Endodermal cell (in vitro differentiated cells): ENCODE results near the gene CASZ1. TPM values are rescaled to one million over a fixed set of nuclear protein-coding genes. Genes with fewer than 3 reads are reported as not detected.

ENCODE experiments used
- DNase-seq: peaks from one replicate; pipeline ENCODE4 v3.0.0-alpha.2; 2017
- H3K27ac ChIP-seq: 2 replicates; pipeline ENCODE4 v1.5.1; 2013; ENCODE audit warnings: mild to moderate bottlenecking, low read depth, low read length, moderate library complexity
- H3K27me3 ChIP-seq: 2 replicates; pipeline ENCODE4 v1.6.1; 2013; ENCODE audit warnings: mild to moderate bottlenecking, low read length, moderate library complexity; ENCODE audit not compliant: insufficient read depth, control insufficient read depth, poor library complexity, severe bottlenecking
- H3K36me3 ChIP-seq: 2 replicates; pipeline ENCODE4 v1.7.0; 2013; ENCODE audit warnings: mild to moderate bottlenecking, low read length, moderate library complexity; ENCODE audit not compliant: control insufficient read depth, insufficient read depth
- H3K4me1 ChIP-seq: one replicate; pipeline ENCODE4 v1.7.0; 2013; ENCODE audit warnings: low read length; ENCODE audit not compliant: control insufficient read depth, insufficient read depth
- H3K4me3 ChIP-seq: 2 replicates; pipeline ENCODE4 v1.5.1; 2013; ENCODE audit warnings: mild to moderate bottlenecking, low read length, moderate library complexity
- H3K9ac ChIP-seq: 2 replicates; pipeline ENCODE4 v1.6.1; 2013; ENCODE audit warnings: mild to moderate bottlenecking, low read length, moderate library complexity; ENCODE audit not compliant: poor library complexity, severe bottlenecking; ENCODE audit errors: extremely low read depth
- H3K9me3 ChIP-seq: 2 replicates; pipeline ENCODE4 v1.6.1; 2013; ENCODE audit warnings: mild to moderate bottlenecking, low read length, moderate library complexity; ENCODE audit not compliant: control insufficient read depth
- H3K27ac Mint-ChIP-seq: 2 replicates; pipeline ENCODE4 v1.8.0; 2020; ENCODE audit warnings: mixed read lengths
- H3K27me3 Mint-ChIP-seq: 2 replicates; pipeline ENCODE4 v1.8.0; 2021; ENCODE audit warnings: mild to moderate bottlenecking, mixed read lengths; ENCODE audit not compliant: insufficient read depth
- H3K36me3 Mint-ChIP-seq: 2 replicates; pipeline ENCODE4 v1.8.0; 2020; ENCODE audit warnings: low read depth, mixed read lengths
- H3K4me1 Mint-ChIP-seq: 2 replicates; pipeline ENCODE4 v1.8.0; 2020; ENCODE audit warnings: mixed read lengths
- H3K4me3 Mint-ChIP-seq: 2 replicates; pipeline ENCODE4 v1.8.0; 2020; ENCODE audit warnings: mild to moderate bottlenecking, moderate library complexity, mixed read lengths
- H3K9me3 Mint-ChIP-seq: 2 replicates; pipeline ENCODE4 v1.8.0; 2020; ENCODE audit warnings: mild to moderate bottlenecking, mixed read lengths
- WGBS, 2 experiments: methylation state at CpG; one replicate each; pipeline versions ENCODE4 v1.1.5 to v1.1.7; 2013; ENCODE audit warnings: missing lambda C conversion rate in 2 of 2, mixed read lengths in 1 of 2; ENCODE audit not compliant: insufficient coverage in 1 of 2, insufficient read length in 1 of 2; 5-methylcytosine and 5-hydroxymethylcytosine counted together
- total RNA-seq, 2 donors: library from RNA; stranded (reverse); fragmentation: NEBNext Ultra II Directional in 1 of 2; extraction: Animal tissue kit (Norgen Biotek cat#: 25700) in 1 of 2; gene quantifications; 2 replicates in 1 of 2; 3 replicates in 1 of 2; pipeline ENCODE4 v1.2.1, GENCODE V29; 2021
- TF ChIP-seq, protein P1 (sequence below): fragments of 200-600 bp; sonication (generic); conservative IDR thresholded peaks from 2 replicates; pipeline ENCODE4 v1.5.0; 2021; ENCODE audit warnings: antibody characterized with exemption, mild to moderate bottlenecking

CASZ1 gene
- total RNA-seq, 2 donors from 2014 or later, result 3.5 to 5.9 TPM

DNA sequence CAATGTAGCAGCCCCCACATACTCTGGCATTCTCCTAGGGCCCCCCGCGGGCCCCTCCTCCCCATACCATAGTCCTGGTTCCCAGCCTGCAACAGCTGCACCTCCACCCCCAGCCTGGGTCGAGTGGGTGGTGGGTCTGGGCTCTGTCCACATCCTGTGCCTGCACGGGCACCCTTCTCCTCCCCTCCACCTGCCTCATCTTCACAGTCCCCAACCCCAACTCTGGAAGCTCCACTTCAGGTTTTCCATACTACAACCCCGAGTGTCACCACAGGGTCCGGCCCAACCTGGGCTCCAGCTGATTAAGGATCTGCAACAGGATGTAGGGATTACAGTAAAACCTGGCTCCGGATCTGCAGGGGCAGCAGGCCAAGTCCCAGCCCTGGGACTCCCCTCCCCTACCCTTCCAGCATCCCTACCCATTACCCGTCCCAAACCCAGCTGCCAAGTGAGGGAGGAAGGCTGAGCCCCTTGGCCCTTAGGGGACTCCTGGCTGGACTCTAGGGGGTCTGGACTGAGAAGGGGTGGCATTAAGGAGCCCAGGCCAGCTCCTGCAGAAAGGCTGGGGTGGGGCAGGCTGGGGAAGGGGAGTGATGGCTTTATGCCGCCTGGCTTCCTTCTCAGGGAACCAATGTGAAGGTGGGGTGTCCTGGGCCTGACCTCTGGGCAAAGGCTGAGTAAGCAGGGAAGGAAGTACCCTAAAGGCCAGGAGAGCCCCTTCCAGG is 116.8 kb downstream of the CASZ1 start:
- no peak overlapping the region for H3K9ac ChIP-seq
- H3K27me3 ChIP-seq, result no peaks in the 10 kb centered on the region
- Mint-ChIP-seq H3K27me3 (no peaks in the 10 kb centered on the region), H3K36me3 (no peaks in the 10 kb centered on the region), H3K4me1 (peaks cover 52% of the 10 kb centered on the region), H3K9me3 (no peaks in the 10 kb centered on the region), H3K4me3 (no peak overlapping the region), H3K27ac (no peak overlapping the region)
- TF ChIP-seq, protein P1, sequence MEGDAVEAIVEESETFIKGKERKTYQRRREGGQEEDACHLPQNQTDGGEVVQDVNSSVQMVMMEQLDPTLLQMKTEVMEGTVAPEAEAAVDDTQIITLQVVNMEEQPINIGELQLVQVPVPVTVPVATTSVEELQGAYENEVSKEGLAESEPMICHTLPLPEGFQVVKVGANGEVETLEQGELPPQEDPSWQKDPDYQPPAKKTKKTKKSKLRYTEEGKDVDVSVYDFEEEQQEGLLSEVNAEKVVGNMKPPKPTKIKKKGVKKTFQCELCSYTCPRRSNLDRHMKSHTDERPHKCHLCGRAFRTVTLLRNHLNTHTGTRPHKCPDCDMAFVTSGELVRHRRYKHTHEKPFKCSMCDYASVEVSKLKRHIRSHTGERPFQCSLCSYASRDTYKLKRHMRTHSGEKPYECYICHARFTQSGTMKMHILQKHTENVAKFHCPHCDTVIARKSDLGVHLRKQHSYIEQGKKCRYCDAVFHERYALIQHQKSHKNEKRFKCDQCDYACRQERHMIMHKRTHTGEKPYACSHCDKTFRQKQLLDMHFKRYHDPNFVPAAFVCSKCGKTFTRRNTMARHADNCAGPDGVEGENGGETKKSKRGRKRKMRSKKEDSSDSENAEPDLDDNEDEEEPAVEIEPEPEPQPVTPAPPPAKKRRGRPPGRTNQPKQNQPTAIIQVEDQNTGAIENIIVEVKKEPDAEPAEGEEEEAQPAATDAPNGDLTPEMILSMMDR, result no peak
- WGBS, 2 experiments, result 40 to 52% methylated on average over 3 to 9 of the region's 9 CpGs
- H3K4me1 ChIP-seq, result peaks cover 39% of the 10 kb centered on the region
- H3K4me3 ChIP-seq, result no peak overlapping the region
- DNase-seq, result peak; percentile 96
- no peaks in the 10 kb centered on the region for H3K9me3 ChIP-seq
- H3K27ac ChIP-seq, result peak overlapping the region; percentile 24
- H3K36me3 ChIP-seq, result no peaks in the 10 kb centered on the region

DNA sequence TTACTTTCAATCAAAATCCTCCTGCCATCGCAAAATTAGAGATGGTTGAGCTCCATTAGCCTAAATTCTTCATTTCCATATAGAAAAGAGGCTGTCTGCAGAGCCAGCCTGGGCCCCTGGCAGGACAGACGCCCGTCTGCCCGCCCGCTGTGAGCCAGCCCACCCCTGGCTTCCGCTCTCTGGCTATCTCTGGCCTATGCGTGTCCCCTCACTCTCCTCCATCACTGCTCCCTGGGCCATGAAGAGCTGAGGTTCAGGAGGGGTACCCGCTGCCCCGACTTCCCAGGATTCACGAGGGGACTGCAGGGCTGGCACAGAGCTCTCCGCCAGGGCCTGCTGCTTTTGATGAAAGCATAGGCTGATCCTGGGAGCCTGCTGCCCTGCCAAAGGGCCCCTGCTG is 117.6 kb downstream of the CASZ1 start:
- Histone ChIP-seq H3K27ac (peak overlapping the region; percentile 24), H3K9ac (no peak overlapping the region), H3K4me3 (no peak overlapping the region), H3K9me3 (no peaks in the 10 kb centered on the region), H3K36me3 (no peaks in the 10 kb centered on the region), H3K27me3 (no peaks in the 10 kb centered on the region), H3K4me1 (peaks cover 39% of the 10 kb centered on the region)
- no peaks in the 10 kb centered on the region for H3K9me3 Mint-ChIP-seq
- WGBS, 2 experiments, result 60 to 76% methylated on average over 3 to 11 of the region's 11 CpGs
- H3K27me3 Mint-ChIP-seq, result no peaks in the 10 kb centered on the region
- H3K4me3 Mint-ChIP-seq, result no peak overlapping the region
- H3K4me1 Mint-ChIP-seq, result peaks cover 52% of the 10 kb centered on the region
- DNase-seq, result no peak
- no peaks in the 10 kb centered on the region for H3K36me3 Mint-ChIP-seq
- TF ChIP-seq, protein P1, result no peak
- H3K27ac Mint-ChIP-seq, result no peak overlapping the region

DNA sequence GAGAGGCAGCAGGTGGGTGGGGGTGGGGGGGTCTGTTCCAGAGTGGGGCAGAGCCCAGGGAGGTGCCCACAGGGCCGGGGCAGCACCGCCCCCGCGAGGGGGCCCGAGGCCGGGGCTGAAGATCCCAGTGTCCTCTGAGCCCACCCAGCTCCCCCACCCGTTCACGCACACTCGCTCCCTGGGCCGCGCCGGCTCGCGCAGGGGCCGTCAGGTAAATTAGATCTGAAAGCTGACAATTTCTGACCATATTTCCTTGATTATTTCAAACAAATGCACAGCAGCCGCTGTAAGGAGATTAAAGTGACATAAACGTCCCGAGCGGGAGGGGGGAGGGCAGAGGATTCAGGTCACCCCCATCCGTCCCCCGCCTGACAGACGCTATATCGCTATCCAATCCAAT is 118.0 kb downstream of the CASZ1 start:
- no peaks in the 10 kb centered on the region for H3K9me3 Mint-ChIP-seq
- no peak for DNase-seq
- Histone ChIP-seq H3K4me3 (no peak overlapping the region), H3K9me3 (no peaks in the 10 kb centered on the region), H3K36me3 (no peaks in the 10 kb centered on the region), H3K27ac (no peak overlapping the region), H3K4me1 (peaks cover 37% of the 10 kb centered on the region), H3K27me3 (no peaks in the 10 kb centered on the region), H3K9ac (no peak overlapping the region)
- H3K4me1 Mint-ChIP-seq, result peaks cover 49% of the 10 kb centered on the region
- H3K27ac Mint-ChIP-seq, result no peak overlapping the region
- TF ChIP-seq, protein P1, result no peak
- H3K36me3 Mint-ChIP-seq, result no peaks in the 10 kb centered on the region
- no peaks in the 10 kb centered on the region for H3K27me3 Mint-ChIP-seq
- 86% methylated on average over 10 to 23 of the region's 23 CpGs for WGBS, 2 experiments
- no peak overlapping the region for H3K4me3 Mint-ChIP-seq
